ENCODE results near the gene CPN1.
A peak's percentile ranks its signal among the peaks of the same experiment; 100 is the strongest.
"Not testable (repeated sequence)": the region's sequence is repeated elsewhere in the genome, so short reads cannot be mapped to it uniquely, and the experiment has no call there.

The CPN1 gene

GRCh38 chr10:100021322-100021721 is 60.3 kb downstream of the CPN1 start:
- DNase-seq (ENCODE audit: low spot score), result no peak

- no peak for DNase-seq (ENCODE audit: low spot score)
Observed at GRCh38 chr10:100020886-100021253, 60.8 kb downstream of the CPN1 start.

- DNase-seq (ENCODE audit: low spot score), result no peak
Observed at GRCh38 chr10:100020142-100020885, 61.4 kb downstream of the CPN1 start.

GRCh38 chr10:100019787-100020141 is 61.9 kb downstream of the CPN1 start:
- peak; percentile 37 for DNase-seq (ENCODE audit: low spot score)

- DNase-seq (ENCODE audit: low spot score), result no peak
Observed at GRCh38 chr10:100014071-100014762, 67.5 kb downstream of the CPN1 start.

GRCh38 chr10:100013621-100014020 is 68.0 kb downstream of the CPN1 start:
- DNase-seq (ENCODE audit: low spot score), result no peak

GRCh38 chr10:100011906-100012305 is 69.8 kb downstream of the CPN1 start:
- DNase-seq (ENCODE audit: low spot score), result not testable (repeated sequence)

- DNase-seq (ENCODE audit: low spot score), result peak; percentile 95
Observed at GRCh38 chr10:100009793-100010676, 71.6 kb downstream of the CPN1 start, which contains the start of gene DNMBP. Gene DNMBP (minus strand): TSS chr10:100009947. CDS start chr10:99972124, 37,823 bp downstream.

- peak; percentile 65 for DNase-seq (ENCODE audit: low spot score)
Observed at GRCh38 chr10:100009283-100009792, 72.3 kb downstream of the CPN1 start.

GRCh38 chr10:100008708-100009282 is 72.9 kb downstream of the CPN1 start:
- no peak for DNase-seq (ENCODE audit: low spot score)

- DNase-seq (ENCODE audit: low spot score), result peak; percentile 65
Observed at GRCh38 chr10:100008142-100008522, 73.5 kb downstream of the CPN1 start.

- no peak for DNase-seq (ENCODE audit: low spot score)
Observed at GRCh38 chr10:100007231-100008141, 74.2 kb downstream of the CPN1 start.

GRCh38 chr10:100006243-100006886 is 75.3 kb downstream of the CPN1 start:
- DNase-seq (ENCODE audit: low spot score), result peak; percentile 83

GRCh38 chr10:100004805-100005510 is 76.7 kb downstream of the CPN1 start:
- DNase-seq (ENCODE audit: low spot score), result no peak

- DNase-seq (ENCODE audit: low spot score), result no peak
Observed at GRCh38 chr10:100000109-100000644, 81.5 kb downstream of the CPN1 start.

GRCh38 chr10:99999319-100000108 is 82.2 kb downstream of the CPN1 start:
- no peak for DNase-seq (ENCODE audit: low spot score)

- no peak for DNase-seq (ENCODE audit: low spot score)
Observed at GRCh38 chr10:99998889-99999288, 82.8 kb downstream of the CPN1 start.
